ENCODE data around the gene KLF8.

Gene KLF8

GRCh38 chrX:56226980-56227379, 5.2 kb upstream of the KLF8 start:
- no peak for TF ChIP-seq CTCF (conservative IDR thresholded peaks at IDR 0.05; ENCODE audit: low read depth, low read length)
- H3K4me3 ChIP-seq (ENCODE audit: low read depth, low read length): no peak overlapping the region
- no peak for DNase-seq (ENCODE audit: low read depth)

- no peak for TF ChIP-seq CTCF (conservative IDR thresholded peaks at IDR 0.05; ENCODE audit: low read depth, low read length)
- H3K4me3 ChIP-seq (ENCODE audit: low read depth, low read length): no peak overlapping the region
- no peak for DNase-seq (ENCODE audit: low read depth)
These were observed 3.2 kb upstream of the KLF8 start for GRCh38 chrX:56228914-56229313.

- no peak for TF ChIP-seq CTCF (conservative IDR thresholded peaks at IDR 0.05; ENCODE audit: low read depth, low read length)
- DNase-seq (ENCODE audit: low read depth): no peak
- no peak overlapping the region for H3K4me3 ChIP-seq (ENCODE audit: low read depth, low read length)
These were observed 542 bp upstream of the KLF8 start for GRCh38 chrX:56231537-56232090.

- H3K4me3 ChIP-seq (ENCODE audit: low read depth, low read length): no peak overlapping the region
- no peak for TF ChIP-seq CTCF (conservative IDR thresholded peaks at IDR 0.05; ENCODE audit: low read depth, low read length)
- no peak for DNase-seq (ENCODE audit: low read depth)
These were observed 944 bp downstream of the KLF8 start for GRCh38 chrX:56233100-56233499.

- no peak overlapping the region for H3K4me3 ChIP-seq (ENCODE audit: low read depth, low read length)
- no peak for TF ChIP-seq CTCF (conservative IDR thresholded peaks at IDR 0.05; ENCODE audit: low read depth, low read length)
- peak; percentile 3 for DNase-seq (ENCODE audit: low read depth)
These were observed 1.5 kb downstream of the KLF8 start for GRCh38 chrX:56233682-56234081.

GRCh38 chrX:56248492-56248891, 16.3 kb downstream of the KLF8 start:
- peak; percentile 72 for TF ChIP-seq CTCF (conservative IDR thresholded peaks at IDR 0.05; ENCODE audit: low read depth, low read length)
- peak; percentile 58 for DNase-seq (ENCODE audit: low read depth)
- H3K4me3 ChIP-seq (ENCODE audit: low read depth, low read length): no peak overlapping the region

All from choroid plexus epithelial cell (primary cell).